HG02642 (cell line): ENCODE measurements around the gene TECPR2.

Source experiments
- ATAC-seq: cut with Tn5 transposase; IDR thresholded peaks from one replicate; pipeline ENCODE4 v1.9.1; 2021; ENCODE audit warnings: mild to moderate bottlenecking; ENCODE audit not compliant: unreplicated experiment, poor library complexity

Gene TECPR2

DNA sequence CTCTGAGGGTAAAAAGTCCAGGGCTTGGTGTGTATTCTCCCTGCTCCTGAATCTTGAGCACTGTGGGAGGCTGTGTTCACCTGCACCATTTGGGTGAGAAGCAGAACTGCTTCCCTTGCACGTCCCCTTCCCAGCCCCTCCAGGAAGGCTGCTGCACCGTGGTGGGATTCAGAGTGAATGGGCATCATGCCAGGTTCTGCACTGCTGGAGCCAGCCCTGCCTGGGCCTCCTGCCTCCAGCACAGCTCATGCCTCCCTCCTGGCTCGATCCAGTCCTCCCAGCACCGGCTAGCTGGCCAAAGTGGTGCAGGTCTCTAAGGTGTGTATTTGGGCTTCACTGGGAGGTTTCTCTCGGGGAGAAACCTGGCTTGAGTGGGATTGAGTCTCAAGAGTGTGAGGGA lies 92.0 kb downstream of the TECPR2 start:
- no peak for ATAC-seq

GRCh38 chr14:102457509-102457908 lies 94.8 kb downstream of the TECPR2 start:
- ATAC-seq, result no peak

DNA sequence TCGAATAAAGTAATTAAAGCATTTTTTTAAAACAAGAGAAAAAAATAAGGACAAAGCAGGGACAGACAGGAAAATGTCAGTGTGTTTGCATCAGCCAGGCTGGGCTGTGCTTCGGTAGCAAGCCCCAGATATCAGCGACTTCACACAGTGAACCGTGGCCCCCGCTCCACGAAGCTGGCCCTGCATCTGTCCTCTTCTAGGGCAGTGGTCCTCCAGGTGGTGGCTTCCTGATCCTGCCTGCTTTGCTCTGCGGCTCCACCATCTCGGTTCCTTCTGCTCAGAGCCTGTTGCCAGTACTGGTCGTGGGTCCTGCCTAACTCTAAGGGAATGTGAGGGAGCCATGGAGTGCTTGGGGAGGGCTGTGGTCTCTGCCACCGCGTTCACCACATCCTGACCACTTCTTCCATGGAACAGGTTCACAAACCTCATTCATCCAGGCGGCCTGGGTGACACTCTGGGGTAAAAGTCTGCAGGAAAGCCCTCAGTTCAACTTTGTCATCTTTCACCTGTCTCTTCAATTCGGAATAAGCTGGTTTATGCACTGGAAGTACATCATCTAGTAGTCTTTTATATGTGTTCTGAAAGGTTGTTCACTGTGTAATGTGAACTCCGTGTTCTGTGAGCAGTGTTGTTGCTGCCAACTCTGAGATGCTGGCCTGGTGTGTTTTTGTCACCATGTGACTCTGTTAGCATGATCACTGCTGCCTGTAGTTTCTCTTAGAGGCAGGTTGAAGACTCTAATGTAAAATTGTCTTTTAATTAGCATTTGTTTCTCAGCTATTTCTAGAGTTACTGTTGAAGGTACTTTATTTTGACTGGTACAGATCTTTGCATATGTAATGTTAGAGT lies 99.0 kb downstream of the TECPR2 start:
- ATAC-seq, result no peak

DNA sequence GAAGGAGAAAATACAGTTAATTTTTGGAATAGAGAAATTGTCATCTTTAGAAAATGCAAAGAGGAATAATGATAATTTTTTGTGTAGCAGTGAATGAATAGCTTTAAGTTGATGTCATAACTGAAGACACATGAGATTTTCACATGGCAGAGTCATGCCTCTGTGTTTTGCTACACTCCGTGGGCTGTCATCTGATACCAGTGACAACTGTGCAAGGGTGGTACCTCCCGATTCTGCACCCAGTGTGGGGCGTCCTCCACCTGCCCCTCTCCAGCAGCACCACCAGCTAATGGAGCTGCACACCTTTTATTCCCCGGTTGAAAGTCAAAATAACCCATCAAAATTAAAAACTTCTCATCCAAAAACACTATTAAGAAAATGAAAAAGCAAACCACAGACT lies 99.7 kb downstream of the TECPR2 start:
- no peak for ATAC-seq

DNA sequence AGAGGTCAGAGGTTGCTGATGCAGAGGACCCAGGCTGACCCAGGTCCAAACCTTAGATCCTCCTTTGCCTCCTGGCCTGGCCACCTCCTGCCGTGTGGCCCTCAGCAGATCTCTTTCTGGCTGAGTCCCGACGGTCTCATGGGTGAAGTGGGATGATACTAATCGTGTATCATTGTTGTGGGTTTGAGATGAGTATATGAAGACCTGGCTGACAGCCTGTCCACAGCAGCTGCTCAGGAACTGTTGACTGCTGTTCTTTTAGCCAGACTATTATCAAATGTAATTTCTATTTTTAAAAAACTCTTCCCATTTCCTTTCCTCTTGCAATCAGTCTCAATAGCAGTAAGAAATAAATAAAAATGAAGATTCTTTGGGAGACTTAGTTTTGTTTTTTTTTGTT lies 101.3 kb downstream of the TECPR2 start:
- ATAC-seq, result no peak

GRCh38 chr14:102464846-102465341 lies 102.2 kb downstream of the TECPR2 start:
- no peak for ATAC-seq

DNA sequence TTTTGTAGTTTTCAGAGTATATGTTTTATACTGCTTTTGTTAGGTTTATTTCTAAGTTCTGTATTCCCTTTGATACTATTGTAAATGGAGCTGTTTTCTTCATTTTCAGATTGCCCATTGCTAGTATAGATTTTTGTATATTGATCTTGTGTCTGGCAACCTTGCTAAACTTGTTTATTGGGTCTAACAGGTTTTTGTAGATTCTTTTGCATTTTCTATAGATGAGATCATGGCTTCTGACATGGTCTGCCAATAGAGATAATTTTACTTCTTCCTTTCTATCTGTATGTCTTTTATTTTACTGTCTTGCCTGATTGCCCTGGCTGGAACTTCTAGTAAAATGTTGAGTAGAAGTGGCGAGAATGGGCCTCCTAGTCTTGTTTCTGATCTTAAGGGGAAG lies 106.5 kb downstream of the TECPR2 start:
- ATAC-seq, result no peak

DNA sequence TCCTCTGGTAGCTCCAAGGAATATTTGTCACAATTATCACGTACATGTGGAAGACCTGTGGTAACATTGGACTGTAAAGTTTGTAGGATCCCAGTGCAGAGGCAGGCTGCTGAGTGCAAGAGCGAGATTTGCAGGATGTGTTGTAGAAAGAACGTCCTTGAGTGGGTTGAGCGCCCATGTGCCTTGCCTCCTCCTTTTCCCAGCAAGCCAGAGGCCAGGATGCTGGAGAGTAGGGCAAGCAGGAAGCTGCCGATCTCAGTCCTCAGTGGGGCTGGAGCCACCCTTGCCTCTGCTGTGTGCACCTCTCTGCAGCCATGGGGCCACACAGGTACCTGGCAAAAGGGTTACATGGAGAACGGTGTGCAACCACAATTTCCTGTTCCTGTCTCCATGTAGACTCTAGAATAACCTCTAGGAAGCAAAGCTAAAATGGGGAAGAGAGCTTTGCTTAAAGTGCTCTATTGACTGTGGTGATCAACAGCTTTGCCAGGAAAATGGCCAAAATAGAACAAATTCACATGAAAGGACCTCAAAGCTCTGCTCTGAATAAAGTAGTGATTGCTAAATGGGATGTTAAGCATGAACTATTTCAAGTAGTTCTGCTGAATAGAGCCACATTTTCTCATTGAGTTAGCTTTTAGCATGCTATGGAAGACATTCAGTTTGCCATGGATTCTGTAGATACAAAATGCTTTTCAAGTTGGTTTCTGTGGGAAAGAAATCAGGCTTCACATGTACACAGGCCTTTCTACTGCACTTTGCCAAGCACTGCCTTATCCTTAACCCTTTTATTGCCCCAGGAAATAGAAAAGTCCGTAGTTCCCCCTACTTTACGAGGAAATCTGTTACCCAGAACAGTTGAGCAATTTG lies 109.4 kb downstream of the TECPR2 start:
- no peak for ATAC-seq

GRCh38 chr14:102472791-102473150 lies 110.0 kb downstream of the TECPR2 start:
- no peak for ATAC-seq

GRCh38 chr14:102473559-102473958 lies 110.8 kb downstream of the TECPR2 start:
- no peak for ATAC-seq

GRCh38 chr14:102474934-102475333 lies 112.2 kb downstream of the TECPR2 start:
- ATAC-seq, result no peak

GRCh38 chr14:102479107-102479506 lies 116.4 kb downstream of the TECPR2 start:
- ATAC-seq, result no peak

GRCh38 chr14:102479777-102480176 lies 117.0 kb downstream of the TECPR2 start:
- no peak for ATAC-seq

DNA sequence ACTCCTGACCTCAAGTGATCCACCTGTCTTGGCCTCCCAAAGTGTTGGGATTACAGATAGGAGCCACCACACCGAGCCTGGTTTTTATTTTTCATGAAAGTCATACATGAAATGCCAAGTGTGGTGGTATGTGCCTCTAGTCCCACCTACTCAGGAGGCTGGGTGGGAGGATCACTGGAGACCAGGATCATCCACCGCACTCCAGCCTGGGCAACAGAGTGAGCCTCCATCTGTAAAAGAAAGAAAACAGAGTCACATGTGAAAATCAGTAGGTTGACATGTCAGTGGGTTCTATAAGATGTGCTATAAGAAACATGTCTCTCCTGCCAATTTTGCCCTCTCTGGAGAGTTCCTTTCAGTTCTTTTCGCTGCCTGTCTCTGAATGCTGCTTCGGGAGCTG lies 118.6 kb downstream of the TECPR2 start:
- no peak for ATAC-seq

DNA sequence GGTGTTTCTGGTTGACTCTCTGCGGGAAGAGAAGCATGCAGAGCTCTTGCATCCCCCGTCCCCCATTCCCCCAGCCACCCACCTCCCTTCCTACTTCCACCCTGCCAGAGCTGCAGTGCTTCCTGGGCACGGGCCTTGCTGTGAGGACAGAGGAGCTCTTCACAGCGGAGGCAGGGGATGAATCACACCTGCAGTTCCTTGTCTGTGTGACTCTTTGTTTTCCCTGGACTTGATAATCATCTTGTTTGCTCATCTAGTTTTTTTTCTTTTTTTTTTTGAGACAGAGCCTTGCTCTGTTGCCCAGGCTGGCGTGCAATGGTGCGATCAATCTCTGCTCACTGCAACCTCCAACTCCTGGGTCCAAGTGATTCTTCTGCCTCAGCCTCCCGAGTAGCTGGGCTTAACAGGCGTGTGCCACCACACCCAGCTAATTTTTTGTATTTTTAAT lies 119.1 kb downstream of the TECPR2 start:
- ATAC-seq, result no peak

DNA sequence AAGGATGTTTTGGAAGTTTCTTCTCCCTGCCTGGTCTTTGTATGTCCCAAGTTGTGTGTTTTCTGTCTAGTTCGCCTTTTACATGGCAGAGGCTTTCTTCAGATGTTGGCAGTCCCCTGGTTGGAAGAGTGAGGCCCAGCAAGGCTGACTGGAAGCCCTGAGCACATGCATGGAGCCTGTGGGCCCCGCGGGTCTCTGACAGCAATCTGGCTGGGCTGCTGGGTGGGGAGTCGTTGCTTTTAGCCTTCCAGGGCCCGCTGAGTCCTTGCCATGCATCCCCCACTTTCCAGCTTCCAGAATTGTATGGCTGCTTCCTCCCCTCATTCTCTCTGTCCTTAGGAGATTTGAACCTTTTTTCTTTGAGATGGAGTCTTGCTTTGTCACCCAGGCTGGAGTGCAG lies 121.6 kb downstream of the TECPR2 start:
- ATAC-seq, result no peak

GRCh38 chr14:102485693-102486512 lies 123.2 kb downstream of the TECPR2 start:
- no peak for ATAC-seq

DNA sequence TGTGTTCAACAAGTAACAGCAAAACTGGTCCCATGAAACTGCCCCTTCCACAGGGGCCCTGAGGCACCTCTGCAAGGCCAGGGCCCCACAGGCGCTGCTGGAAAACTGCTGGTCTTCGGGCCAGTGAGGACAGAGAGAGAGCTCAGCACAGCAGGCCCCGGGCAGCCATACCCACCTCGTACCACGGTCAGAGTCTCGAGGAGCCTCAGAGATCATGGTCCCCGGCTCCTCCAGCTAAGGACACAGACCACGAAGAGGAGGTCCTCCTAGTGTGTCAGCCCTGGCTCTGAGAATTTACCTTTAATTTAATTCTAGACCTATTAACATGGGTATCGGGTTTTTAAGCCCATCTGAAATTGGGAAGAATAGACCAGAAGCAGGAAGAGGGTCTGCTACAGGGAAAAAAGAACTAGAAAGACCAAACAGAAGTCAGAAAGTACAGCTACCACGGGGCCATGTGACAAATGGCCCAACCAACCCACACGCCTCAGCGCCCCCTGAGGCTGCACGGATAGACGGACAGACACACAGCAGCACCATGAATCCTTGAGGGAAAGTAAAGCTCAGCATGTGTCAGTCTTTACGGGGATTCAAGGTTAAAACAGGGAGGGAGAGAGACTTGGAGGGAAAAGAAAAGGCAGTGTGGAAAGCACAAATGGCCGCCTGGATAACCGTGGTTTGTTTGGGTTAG lies 123.9 kb downstream of the TECPR2 start:
- ATAC-seq, result no peak

DNA sequence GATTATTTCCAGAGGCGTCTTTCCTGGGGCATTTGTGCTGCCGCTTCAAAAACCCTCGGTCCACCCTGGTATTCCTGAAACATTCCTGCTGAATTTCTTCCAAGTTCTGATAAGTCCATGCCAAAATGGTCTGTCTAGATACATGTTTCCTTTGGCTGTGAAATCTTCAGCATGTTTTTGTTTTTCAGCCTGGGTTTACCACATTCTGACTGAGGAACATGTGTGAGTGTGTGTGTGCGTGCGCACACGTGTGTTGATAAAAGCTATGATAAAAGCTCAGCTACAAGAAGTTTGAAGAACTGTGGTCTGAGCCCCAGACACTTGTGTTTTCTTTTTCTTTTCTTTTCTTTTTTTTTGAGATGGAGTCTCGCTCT lies 124.5 kb downstream of the TECPR2 start:
- ATAC-seq, result no peak

DNA sequence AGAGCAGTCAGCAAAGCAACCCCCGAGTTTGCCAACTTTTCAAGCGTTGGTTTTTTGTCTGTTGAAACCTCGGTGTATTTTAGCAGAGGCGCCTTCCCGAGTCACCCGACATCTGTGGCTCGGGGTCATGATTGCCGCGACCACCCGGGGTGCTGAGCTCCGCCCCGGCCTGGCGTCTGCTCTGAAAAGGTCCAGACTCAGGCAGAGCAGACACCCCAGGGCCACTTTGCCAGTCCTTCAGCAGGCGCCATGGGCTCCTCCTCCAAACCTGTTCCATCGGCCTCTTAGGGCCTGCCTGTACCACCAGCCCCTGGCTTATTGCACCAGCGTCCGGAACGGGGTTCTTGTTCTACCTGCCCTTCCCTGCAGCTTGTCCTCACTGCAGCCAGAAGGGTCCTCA lies 127.7 kb downstream of the TECPR2 start:
- ATAC-seq, result no peak
